ENCODE results near the gene MLEC.

MLEC gene

DNA sequence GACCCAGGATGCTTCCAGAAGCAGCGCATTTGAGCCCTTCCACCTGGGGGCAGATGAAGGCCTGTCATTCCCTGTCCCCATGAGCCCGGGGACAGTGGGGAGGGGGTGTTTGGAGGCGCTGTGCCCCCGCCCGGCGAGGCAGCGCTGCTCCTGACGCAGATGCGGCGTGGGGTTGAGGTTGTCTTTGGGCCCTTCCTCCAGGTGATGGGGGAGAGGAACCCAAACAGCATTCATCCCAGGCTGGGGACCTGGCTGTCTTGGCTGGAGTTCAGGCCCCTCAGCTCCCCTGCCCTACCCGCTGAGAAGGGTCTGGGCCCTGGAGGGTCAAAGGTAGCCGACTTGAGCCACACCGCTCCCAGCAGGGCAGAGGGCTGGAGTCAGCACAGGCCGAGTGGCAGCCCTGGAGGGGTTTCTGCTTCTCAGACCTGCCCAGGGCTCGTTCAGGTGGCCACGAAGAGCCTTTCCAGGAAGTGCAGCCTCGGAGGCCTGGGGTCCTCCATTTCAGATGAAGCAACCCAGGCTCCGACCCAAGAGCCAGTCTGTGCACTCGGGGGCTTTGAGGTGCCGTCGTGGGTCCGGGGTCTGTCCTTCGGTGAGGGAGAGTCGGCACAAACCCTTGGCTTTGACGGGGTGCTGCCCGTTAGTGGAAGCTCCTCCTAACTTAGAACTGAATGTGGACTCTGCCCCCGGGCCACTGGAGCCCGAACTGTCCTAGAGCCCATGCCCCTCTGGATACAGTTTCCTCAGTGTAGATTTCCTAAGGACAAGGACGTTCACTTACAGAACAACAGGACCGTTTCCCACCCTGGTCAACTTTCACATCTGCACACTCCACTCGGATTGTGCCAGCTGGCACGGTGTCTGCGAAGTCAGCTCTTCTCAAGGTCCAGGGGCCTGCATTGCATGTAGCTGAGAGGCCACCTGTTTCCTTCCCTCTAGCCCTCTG, 54.8 kb downstream of the MLEC start:
- DNase-seq (ENCODE audit: low read depth, low spot score): no peak

DNA sequence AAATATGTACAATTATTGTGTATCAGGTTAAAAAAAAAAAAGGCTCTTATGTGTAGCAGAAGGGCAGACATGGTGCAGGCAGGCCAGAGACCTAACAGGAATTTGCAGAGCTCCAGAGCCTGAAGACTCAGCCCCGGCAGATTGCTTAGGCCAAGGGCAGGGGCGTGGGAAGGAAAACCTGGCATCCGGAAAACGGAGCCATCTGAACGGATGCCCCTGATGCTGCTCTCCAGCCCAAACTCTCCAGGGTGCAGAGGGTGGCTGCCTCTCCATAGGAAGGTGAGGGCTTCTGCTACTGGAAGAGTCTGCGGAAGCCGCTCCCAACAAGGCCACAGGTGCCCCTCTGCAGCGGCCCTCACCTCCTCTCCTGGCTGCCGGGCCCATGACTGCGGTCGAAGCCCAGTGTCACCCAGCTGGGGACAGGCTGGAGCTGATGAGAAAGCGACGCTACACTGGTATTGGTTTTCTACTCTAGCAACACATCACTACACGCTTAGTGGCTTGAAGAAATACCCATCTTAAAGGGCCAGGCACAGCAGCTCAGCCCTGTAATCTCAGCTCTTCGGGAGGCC, 58.1 kb downstream of the MLEC start:
- DNase-seq (ENCODE audit: low read depth, low spot score): no peak

DNA sequence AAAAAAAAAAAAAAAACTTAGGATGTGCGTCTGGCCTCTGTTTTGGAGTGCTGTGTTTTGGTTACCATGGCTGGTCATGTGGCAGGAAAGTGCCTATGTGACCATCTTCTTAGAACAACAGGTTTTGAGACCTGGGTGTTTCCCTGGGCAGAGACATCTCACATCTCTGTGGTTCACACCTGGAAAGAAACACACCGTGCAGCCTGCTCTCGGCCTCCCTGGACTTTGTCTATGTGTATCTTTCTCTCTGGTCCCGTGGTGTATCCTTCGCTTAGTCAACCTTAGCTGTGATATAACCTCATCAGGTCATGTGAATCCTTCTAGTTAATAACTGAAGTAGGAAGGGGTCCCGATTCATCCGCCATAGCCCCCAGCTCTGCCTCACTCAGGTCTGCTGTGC, 61.3 kb downstream of the MLEC start:
- DNase-seq (ENCODE audit: low read depth, low spot score): no peak

DNA sequence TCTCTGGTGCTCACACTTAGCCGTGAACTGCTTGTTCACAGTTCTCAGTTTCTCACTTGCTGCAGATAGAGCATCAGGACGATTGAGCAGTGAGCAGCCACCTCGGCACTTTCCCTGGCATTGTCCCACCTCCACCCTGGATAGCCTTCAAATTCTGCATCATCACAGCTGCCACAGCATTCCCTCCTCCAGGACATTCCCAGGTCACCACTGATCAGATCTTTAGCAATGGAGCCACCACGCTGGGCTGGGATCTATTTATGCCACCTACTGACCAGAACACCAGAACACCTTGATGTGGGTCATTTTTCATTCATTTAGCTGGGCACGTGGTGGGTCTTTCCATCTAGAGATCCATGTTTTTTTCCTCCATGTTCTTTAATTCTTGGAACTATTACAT, 62.3 kb downstream of the MLEC start:
- DNase-seq (ENCODE audit: low read depth, low spot score): no peak

DNA sequence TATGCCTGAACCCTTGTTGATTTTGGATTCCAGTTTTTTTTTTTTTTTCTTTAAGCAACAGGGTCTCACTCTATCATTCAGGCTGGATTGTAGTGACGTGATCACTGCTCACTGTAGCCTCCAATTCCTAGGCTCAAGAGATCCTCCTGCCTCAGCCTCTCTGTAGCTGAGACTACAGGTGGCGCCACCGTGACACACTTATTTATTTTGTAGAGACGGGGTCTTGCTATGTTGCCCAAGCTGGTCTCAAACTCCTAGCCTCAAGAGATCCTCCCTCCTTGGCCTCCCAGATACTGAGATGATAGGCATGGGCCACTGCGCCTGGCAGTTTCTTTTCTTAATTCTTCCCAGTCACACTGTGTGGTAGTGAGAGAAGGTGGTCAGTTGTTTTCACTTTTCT, 63.9 kb downstream of the MLEC start:
- DNase-seq (ENCODE audit: low read depth, low spot score): no peak

DNA sequence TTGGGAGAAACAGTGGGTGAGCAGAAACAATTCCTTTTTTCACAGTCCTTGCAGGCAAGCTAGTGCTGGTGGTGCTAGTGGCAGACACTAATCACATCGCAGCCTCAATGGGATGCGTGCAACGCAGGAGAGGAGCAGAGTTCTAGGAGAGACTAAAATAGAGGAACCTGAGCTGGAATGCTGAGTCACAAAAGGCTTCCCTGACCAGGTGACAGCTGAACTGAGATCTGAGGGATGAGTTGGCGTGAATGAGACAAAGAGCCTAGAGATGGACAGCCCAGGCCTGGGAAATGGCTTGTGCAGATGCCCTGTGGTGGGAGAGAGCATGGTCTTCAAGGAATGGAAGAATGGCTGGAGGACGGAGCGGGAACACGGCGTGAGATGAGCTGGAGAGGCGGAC, 64.4 kb downstream of the MLEC start:
- no peak for DNase-seq (ENCODE audit: low read depth, low spot score)

Data from brain pericyte (primary cell).